CD4-positive, alpha-beta T cell (primary cell): Measurements from ENCODE around the gene RAB35. TPM values are rescaled to one million over a fixed set of nuclear protein-coding genes. Genes with fewer than 3 reads are reported as not detected.

ENCODE experiments used
- ATAC-seq: fragments of 200-7000 bp; cut with Tn5 transposase; one replicate; pipeline ENCODE4 v1.10.0; 2022; ENCODE audit warnings: mild to moderate bottlenecking; ENCODE audit not compliant: poor library complexity
- CTCF ChIA-PET: fragments of 350-600 bp; sonication (Branson Sonifier 250); formaldehyde crosslinking; loops from one replicate; lab custom pipeline; 2021; ENCODE audit warnings: antibody characterized with exemption, inconsistent platforms; lab: Charles Lee
- POLR2A ChIA-PET: fragments of 350-600 bp; sonication (Branson Sonifier 250); formaldehyde crosslinking; loops from one replicate; lab custom pipeline; 2021; ENCODE audit warnings: antibody characterized with exemption, inconsistent platforms; lab: Charles Lee
- DNase-seq, 14 experiments: peaks; one replicate each; pipeline ENCODE4 v3.0.0-alpha.2; 2013 to 2020; ENCODE audit warnings: mixed read lengths in 2 of 14
- H3K27ac ChIP-seq, 2 donors: one replicate each; pipeline versions ENCODE4 v1.5.1 to v1.7.0; 2013; ENCODE audit warnings: low read length in 2 of 2, low read depth in 1 of 2, mild to moderate bottlenecking in 1 of 2
- H3K27me3 ChIP-seq, 2 experiments: 1 replicate in 1 of 2; 2 replicates in 1 of 2; pipeline versions ENCODE4 v1.6.1 to v1.7.0; 2013; ENCODE audit warnings: low read length in 2 of 2, control low read depth in 1 of 2, mild to moderate bottlenecking in 1 of 2, moderate library complexity in 1 of 2; ENCODE audit not compliant: insufficient read depth in 2 of 2, control insufficient read depth in 1 of 2
- H3K36me3 ChIP-seq: one replicate; pipeline ENCODE4 v1.6.1; 2013; ENCODE audit warnings: low read length, control low read depth; ENCODE audit not compliant: insufficient read depth
- H3K4me1 ChIP-seq: one replicate; pipeline ENCODE4 v1.6.1; 2013; ENCODE audit warnings: low read length, control low read depth; ENCODE audit not compliant: insufficient read depth
- H3K4me3 ChIP-seq: one replicate; pipeline ENCODE4 v1.5.1; 2013; ENCODE audit warnings: mild to moderate bottlenecking, low read length, moderate library complexity
- H3K9me3 ChIP-seq, 2 experiments: 1 replicate in 1 of 2; 2 replicates in 1 of 2; pipeline versions ENCODE4 v1.6.1 to v1.7.0; 2013; ENCODE audit warnings: low read length in 2 of 2, mild to moderate bottlenecking in 2 of 2, control low read depth in 1 of 2, moderate library complexity in 1 of 2; ENCODE audit not compliant: control insufficient read depth in 1 of 2, insufficient read depth in 1 of 2
- H3K27ac Mint-ChIP-seq: one replicate; pipeline ENCODE4 v1.8.0; 2020; ENCODE audit warnings: mixed read lengths
- H3K27me3 Mint-ChIP-seq: one replicate; pipeline ENCODE4 v1.8.0; 2021; ENCODE audit warnings: mixed read lengths
- H3K36me3 Mint-ChIP-seq: one replicate; pipeline ENCODE4 v1.8.0; 2021; ENCODE audit warnings: low read depth, mixed read lengths
- H3K4me1 Mint-ChIP-seq: one replicate; pipeline ENCODE4 v1.8.0; 2021; ENCODE audit warnings: low read depth, mixed read lengths
- H3K4me3 Mint-ChIP-seq: one replicate; pipeline ENCODE4 v1.8.0; 2020; ENCODE audit warnings: mild to moderate bottlenecking, mixed read lengths
- H3K9me3 Mint-ChIP-seq: one replicate; pipeline ENCODE4 v1.8.0; 2020; ENCODE audit warnings: mixed read lengths
- intact Hi-C, 2 experiments: fragments of 100-400 bp; cut with DNase I in 1 of 2; cut with micrococcal nuclease in 1 of 2; formaldehyde crosslinking; loops; one replicate each; pipeline versions ENCODE4 v1.15.1 to v1.9.0; 2023 to 2025; cut with DNase I, micrococcal nuclease
- total RNA-seq, 174 experiments: library from RNA in 2 of 174; stranded (reverse) in 2 of 174; gene quantifications; one replicate each; pipeline ENCODE4 v1.2.3 and lab custom pipeline; 2021 to 2026
- TF ChIP-seq, protein P1 (sequence below): fragments of 200-600 bp; IDR thresholded peaks from one replicate; pipeline ENCODE4 v1.8.0; 2022; ENCODE audit warnings: antibody characterized with exemption, mild to moderate bottlenecking

RAB35 gene
- total RNA-seq, 2 experiments from 2014 or later, result 49.7 to 53.8 TPM

DNA sequence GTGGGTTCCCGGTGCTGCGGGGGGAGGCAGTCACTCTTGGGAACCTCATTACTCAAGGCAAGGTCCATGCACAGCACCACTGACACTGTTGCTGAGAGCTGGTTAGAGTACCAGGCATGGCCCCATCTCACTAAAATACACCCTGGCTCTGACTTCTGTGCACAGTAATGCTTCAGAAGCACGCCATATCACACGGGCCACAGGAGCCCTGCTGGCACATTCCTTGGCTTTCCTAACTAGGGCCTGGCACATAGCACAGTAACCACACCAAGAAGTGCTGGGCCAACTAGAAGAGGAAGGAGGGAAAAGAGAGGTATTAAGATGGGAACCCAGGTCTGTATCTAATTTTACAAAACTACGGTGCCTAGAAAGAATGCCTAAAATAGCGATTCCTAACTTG, 13.5 kb upstream of the RAB35 start:
- no peaks in the 10 kb centered on the region for H3K4me1 ChIP-seq
- ChIA-PET CTCF (no interaction called here), POLR2A (no interaction called here)
- H3K4me3 ChIP-seq, result no peak overlapping the region
- TF ChIP-seq, protein P1, sequence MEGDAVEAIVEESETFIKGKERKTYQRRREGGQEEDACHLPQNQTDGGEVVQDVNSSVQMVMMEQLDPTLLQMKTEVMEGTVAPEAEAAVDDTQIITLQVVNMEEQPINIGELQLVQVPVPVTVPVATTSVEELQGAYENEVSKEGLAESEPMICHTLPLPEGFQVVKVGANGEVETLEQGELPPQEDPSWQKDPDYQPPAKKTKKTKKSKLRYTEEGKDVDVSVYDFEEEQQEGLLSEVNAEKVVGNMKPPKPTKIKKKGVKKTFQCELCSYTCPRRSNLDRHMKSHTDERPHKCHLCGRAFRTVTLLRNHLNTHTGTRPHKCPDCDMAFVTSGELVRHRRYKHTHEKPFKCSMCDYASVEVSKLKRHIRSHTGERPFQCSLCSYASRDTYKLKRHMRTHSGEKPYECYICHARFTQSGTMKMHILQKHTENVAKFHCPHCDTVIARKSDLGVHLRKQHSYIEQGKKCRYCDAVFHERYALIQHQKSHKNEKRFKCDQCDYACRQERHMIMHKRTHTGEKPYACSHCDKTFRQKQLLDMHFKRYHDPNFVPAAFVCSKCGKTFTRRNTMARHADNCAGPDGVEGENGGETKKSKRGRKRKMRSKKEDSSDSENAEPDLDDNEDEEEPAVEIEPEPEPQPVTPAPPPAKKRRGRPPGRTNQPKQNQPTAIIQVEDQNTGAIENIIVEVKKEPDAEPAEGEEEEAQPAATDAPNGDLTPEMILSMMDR, result no peak
- no peaks in the 10 kb centered on the region for H3K27me3 ChIP-seq
- H3K27ac Mint-ChIP-seq, result no peak overlapping the region
- peaks cover 83% of the 10 kb centered on the region for H3K36me3 ChIP-seq
- H3K27me3 Mint-ChIP-seq, result no peaks in the 10 kb centered on the region
- DNase-seq, result no peak
- no peak overlapping the region for H3K4me3 Mint-ChIP-seq
- intact Hi-C loops, result no loop called here
- no peaks in the 10 kb centered on the region for H3K9me3 Mint-ChIP-seq
- no peak overlapping the region for H3K27ac ChIP-seq
- H3K4me1 Mint-ChIP-seq, result peaks cover 4% of the 10 kb centered on the region
- no peak for ATAC-seq
- peaks cover 81% of the 10 kb centered on the region for H3K36me3 Mint-ChIP-seq
- H3K9me3 ChIP-seq, result no peaks in the 10 kb centered on the region

DNA sequence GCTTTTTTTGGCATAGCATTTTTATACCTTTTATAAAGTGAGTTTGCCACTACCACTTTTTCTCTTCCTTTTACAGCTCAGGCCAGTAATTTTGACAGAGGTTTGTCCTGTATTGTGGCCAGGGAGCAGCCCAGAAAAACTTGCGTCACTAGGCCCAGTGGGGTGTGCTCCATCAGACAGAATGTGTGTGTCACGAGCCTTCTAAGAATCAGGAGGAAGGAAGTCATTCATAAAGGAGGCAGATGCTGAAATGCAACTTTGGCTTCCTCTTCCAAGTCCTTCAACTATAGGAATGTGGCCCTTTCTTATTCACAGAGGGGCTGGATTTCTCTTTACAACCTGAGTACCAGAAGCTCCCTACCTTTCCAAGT, 10.1 kb upstream of the RAB35 start:
- H3K36me3 ChIP-seq, result peaks cover 50% of the 10 kb centered on the region
- DNase-seq (peak in 2 of 14 experiments; percentile 41 to 56), ATAC-seq (no peak)
- H3K27ac Mint-ChIP-seq, result no peak overlapping the region
- no peak overlapping the region for H3K4me3 Mint-ChIP-seq
- no peaks in the 10 kb centered on the region for H3K9me3 ChIP-seq
- H3K27ac ChIP-seq, result no peak overlapping the region
- no peaks in the 10 kb centered on the region for H3K27me3 Mint-ChIP-seq
- ChIA-PET CTCF (interaction anchor here (1.0 to 1.1 kb wide), 2 partner anchors 9 to 74 kb away, joined by 3 read pairs; partner anchors contain the start of gene RPLP0), POLR2A (interaction anchor here (1.0 to 1.9 kb wide), 2 partner anchors 10 to 165 kb away, joined by 4 to 7 read pairs; partner anchors contain the start of genes RAB35 and RNU4-2)
- H3K36me3 Mint-ChIP-seq, result peaks cover 50% of the 10 kb centered on the region
- H3K4me3 ChIP-seq, result no peak overlapping the region
- H3K4me1 ChIP-seq, result peaks cover 24% of the 10 kb centered on the region
- H3K4me1 Mint-ChIP-seq, result peaks cover 27% of the 10 kb centered on the region
- no peaks in the 10 kb centered on the region for H3K27me3 ChIP-seq
- H3K9me3 Mint-ChIP-seq, result no peaks in the 10 kb centered on the region
- intact Hi-C loops, result no loop called here
- TF ChIP-seq, protein P1, result no peak

DNA sequence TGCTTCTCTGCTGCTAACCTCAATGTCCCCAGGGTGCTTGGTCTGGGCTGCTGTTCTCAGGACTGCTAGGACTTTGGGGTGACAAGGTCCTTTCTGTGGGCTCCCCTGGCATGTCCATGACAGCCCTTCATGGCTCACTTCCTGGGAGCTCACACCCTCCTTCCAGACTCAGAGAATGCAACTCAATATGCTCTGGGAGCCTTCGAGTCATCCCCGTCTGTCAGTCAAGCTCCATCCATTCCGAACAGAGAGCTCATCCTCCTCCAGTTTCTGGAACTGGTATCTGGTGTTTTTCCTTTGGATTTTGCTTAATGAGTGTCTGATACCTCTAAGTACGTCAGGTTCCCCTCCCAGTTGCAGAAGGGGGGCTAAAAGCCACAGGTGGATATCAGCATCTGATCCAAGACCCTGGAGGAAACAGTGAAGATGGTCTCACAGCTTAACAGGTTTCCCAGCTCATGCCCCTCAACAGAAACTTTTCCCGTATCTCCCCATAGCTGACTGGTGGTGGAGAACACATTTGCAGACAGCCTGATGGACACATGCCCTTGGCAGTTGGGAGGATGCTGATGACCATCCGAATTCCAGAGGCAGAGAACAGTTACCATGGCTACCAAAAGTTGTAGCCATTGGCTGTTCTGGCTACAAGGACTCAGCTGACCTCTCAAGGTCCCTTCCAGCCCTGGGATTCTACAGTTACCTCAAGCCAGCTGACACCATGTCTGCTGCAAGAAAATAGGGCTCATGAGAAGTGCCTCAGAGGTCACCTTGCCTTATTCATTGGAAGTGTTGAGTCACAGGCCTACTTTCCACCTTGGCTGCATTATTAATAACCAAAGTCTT, 9.5 kb upstream of the RAB35 start:
- H3K27me3 ChIP-seq, result no peaks in the 10 kb centered on the region
- intact Hi-C loops, result no loop called here
- TF ChIP-seq, protein P1, result no peak
- Mint-ChIP-seq H3K27me3 (no peaks in the 10 kb centered on the region), H3K4me3 (no peak overlapping the region), H3K9me3 (no peaks in the 10 kb centered on the region), H3K4me1 (peaks cover 33% of the 10 kb centered on the region), H3K36me3 (peaks cover 44% of the 10 kb centered on the region), H3K27ac (peak overlapping the region; percentile 33)
- peaks cover 30% of the 10 kb centered on the region for H3K4me1 ChIP-seq
- DNase-seq (no peak), ATAC-seq (no peak)
- CTCF ChIA-PET, result interaction anchor here (1.1 kb wide), 1 partner anchor 75 kb away, joined by 3 read pairs; the partner anchor contains the start of gene RPLP0
- no peak overlapping the region for H3K27ac ChIP-seq
- no peaks in the 10 kb centered on the region for H3K9me3 ChIP-seq
- H3K36me3 ChIP-seq, result peaks cover 44% of the 10 kb centered on the region
- no peak overlapping the region for H3K4me3 ChIP-seq
- POLR2A ChIA-PET, result interaction anchor here (1.0 to 1.9 kb wide), 2 partner anchors 9 to 166 kb away, joined by 4 to 7 read pairs; partner anchors contain the start of genes RAB35 and RNU4-2
